Measurements from ENCODE around the gene DUSP9. TPM values are rescaled to one million over a fixed set of nuclear protein-coding genes. Genes with fewer than 3 reads are reported as not detected.

Gene DUSP9
- total and polyA plus RNA-seq, 7 donors = not detected

GRCh38 chrX:153649178-153649914, 2.3 kb downstream of the DUSP9 start:
- 80 to 84% (median 82%) methylated on average over 11 to 26 of the region's 26 CpGs for WGBS, 3 donors
- Histone ChIP-seq H3K27ac (no peak overlapping the region), H3K9me3 (peaks cover 12% of the 10 kb centered on the region), H3K36me3 (ENCODE audit: insufficient read depth in 1 of 2, low read depth in 1 of 2) (no peaks in the 10 kb centered on the region), H3K27me3 (ENCODE audit: insufficient read depth in 3 of 3, low read length in 2 of 3) (peaks cover 0 to 47% (median 7%) of the 10 kb centered on the region in 3 donors), H3K4me1 (no peaks in the 10 kb centered on the region), H3K4me3 (no peak overlapping the region)
- peak; percentile 19 for TF ChIP-seq CTCF (IDR thresholded peaks at IDR 0.05)
- intact Hi-C loops (cut with DNase I) = no loop called here
- ATAC-seq (peak in 3 of 4 donors; percentile 51 to 74 (median 67)), DNase-seq (peak in 1 of 2 donors; percentile 60)

DNA sequence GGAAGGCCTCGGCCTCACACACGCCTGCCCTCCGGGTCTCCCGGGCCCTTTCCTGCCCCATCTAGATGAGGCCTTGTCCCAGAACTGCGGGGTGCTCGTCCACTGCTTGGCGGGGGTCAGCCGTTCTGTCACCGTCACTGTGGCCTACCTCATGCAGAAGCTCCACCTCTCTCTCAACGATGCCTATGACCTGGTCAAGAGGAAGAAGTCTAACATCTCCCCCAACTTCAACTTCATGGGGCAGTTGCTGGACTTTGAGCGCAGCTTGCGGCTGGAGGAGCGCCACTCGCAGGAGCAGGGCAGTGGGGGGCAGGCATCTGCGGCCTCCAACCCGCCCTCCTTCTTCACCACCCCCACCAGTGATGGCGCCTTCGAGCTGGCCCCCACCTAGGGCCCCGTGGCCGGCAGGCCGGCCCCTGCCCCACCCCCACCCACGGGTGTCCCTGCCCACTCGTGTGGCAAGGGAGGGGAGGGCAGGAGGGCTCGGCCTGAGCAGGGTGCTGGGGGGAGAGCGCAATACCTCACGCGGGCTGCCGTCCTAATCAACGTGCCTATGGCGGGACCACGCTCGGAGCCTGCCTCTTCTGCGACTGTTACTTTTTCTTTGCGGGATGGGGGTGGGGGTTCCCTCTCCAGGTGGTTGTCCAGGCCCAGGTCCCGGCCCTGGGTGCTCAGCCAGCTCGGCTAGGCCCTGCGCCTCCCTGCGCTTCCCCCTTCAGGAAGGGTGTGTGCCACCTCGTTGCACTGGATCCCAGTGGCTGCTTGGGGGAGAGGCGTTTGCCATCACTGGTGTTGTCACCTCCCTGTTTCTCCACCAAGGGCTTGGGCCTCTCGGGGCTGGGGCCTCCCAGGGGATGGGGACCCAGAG, 3.1 kb downstream of the DUSP9 start:
- peaks cover 0 to 39% (median 6%) of the 10 kb centered on the region in 3 donors for H3K27me3 ChIP-seq (ENCODE audit: insufficient read depth in 3 of 3, low read length in 2 of 3)

GRCh38 chrX:153650959-153651358, 4.0 kb downstream of the DUSP9 start:
- Histone ChIP-seq H3K9me3 (peaks cover 12% of the 10 kb centered on the region), H3K27me3 (ENCODE audit: insufficient read depth in 3 of 3, low read length in 2 of 3) (peaks cover 0 to 31% (median 6%) of the 10 kb centered on the region in 3 donors), H3K27ac (no peak overlapping the region), H3K4me3 (no peak overlapping the region), H3K4me1 (no peaks in the 10 kb centered on the region), H3K36me3 (ENCODE audit: insufficient read depth in 1 of 2, low read depth in 1 of 2) (no peaks in the 10 kb centered on the region)
- WGBS, 3 donors = 78 to 92% (median 83%) methylated on average over 10 to 13 of the region's 13 CpGs
- DNase-seq (no peak), ATAC-seq (no peak)
- TF ChIP-seq CTCF (IDR thresholded peaks at IDR 0.05) = no peak
- intact Hi-C loops (cut with DNase I) = no loop called here

More for the DNA sequence above, 3.1 kb downstream of the DUSP9 start:
- H3K36me3 ChIP-seq (ENCODE audit: insufficient read depth in 1 of 2, low read depth in 1 of 2) = no peaks in the 10 kb centered on the region
- H3K9me3 ChIP-seq = peaks cover 12% of the 10 kb centered on the region
- ATAC-seq = no peak
- no peaks in the 10 kb centered on the region for H3K4me1 ChIP-seq
- 67 to 77% (median 76%) methylated on average over 19 to 40 of the region's 41 CpGs for WGBS, 3 donors
- TF ChIP-seq CTCF (IDR thresholded peaks at IDR 0.05) = no peak
- intact Hi-C loops (cut with DNase I) = no loop called here
- H3K27ac ChIP-seq = no peak overlapping the region
- peak in 1 of 2 donors; percentile 36 for DNase-seq
- H3K4me3 ChIP-seq = no peak overlapping the region

- no peak for TF ChIP-seq CTCF (IDR thresholded peaks at IDR 0.05)
- H3K27me3 ChIP-seq (ENCODE audit: insufficient read depth in 3 of 3, low read length in 2 of 3) = peaks cover 0 to 25% (median 4%) of the 10 kb centered on the region in 3 donors
- intact Hi-C loops (cut with DNase I) = no loop called here
- WGBS, 3 donors = 62 to 75% (median 67%) methylated on average over 5 to 9 of the region's 9 CpGs
- H3K4me1 ChIP-seq = no peaks in the 10 kb centered on the region
- peak in 1 of 2 donors; percentile 37 for DNase-seq
- no peak overlapping the region for H3K4me3 ChIP-seq
- ATAC-seq = no peak
- H3K9me3 ChIP-seq = peaks cover 12% of the 10 kb centered on the region
- no peak overlapping the region for H3K27ac ChIP-seq
- no peaks in the 10 kb centered on the region for H3K36me3 ChIP-seq (ENCODE audit: insufficient read depth in 1 of 2, low read depth in 1 of 2)
Observed at GRCh38 chrX:153651540-153652079, 4.6 kb downstream of the DUSP9 start.

Data from psoas muscle (tissue), 8 donors.